NCI-H748 treated with DMSO at 0.1 percent for 48 hours (cell line): ENCODE data around the gene KCNH1.

ENCODE experiments used
- DNase-seq: peaks from one replicate; lab custom pipeline; 2025; lab: John Stamatoyannopoulos, UW

Gene KCNH1

DNA sequence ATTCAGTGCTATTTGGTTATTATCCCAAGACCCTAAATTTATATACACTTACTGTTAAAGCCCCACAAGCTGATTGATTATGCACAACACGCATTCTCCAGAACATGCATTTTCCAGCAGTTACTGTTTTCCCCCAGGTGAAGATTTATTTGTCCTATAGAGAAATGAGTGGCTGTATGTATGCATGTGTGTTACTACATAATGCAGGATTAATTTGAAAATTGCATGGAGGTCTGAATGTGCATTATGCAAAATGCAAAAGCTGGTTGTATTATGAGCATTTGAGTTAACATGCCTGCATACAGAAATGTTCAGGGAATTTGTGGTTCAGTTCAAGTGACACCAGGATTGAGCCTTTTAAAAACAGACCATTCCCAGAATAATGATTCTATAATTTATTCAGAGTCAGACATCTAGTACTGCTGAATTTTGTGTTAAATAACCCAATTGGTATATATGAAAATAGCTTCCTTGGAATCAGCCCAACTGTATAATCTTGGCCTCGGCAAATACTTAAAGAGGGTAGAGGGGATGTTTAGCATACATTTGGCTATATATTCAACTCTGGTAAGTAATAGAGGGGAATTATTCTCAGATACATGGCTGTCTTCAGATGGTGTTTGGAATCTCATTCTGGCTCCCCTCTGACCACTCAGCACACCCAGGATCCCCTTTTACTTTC is 485.2 kb downstream of the KCNH1 start:
- DNase-seq = no peak

GRCh38 chr1:210647406-210648333 is 486.3 kb downstream of the KCNH1 start:
- no peak for DNase-seq

DNA sequence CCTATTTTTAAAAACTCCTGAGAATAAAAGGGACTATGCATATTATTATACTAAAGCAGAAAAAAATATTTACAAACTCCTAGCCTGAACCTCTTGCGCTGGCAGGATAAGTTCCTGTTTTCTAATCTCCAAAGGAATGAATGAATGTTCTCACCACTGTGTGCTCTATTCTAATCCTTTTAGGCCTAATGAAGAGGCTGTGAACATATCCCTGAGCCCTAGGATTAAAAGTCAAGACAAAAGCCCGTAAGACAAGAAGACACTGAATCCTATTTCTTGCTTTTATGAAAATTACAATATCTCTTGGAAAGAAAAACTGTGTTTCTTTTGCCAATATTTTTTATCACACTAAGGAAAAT is 487.7 kb downstream of the KCNH1 start:
- no peak for DNase-seq

GRCh38 chr1:210645582-210646257 is 488.2 kb downstream of the KCNH1 start:
- DNase-seq = no peak

DNA sequence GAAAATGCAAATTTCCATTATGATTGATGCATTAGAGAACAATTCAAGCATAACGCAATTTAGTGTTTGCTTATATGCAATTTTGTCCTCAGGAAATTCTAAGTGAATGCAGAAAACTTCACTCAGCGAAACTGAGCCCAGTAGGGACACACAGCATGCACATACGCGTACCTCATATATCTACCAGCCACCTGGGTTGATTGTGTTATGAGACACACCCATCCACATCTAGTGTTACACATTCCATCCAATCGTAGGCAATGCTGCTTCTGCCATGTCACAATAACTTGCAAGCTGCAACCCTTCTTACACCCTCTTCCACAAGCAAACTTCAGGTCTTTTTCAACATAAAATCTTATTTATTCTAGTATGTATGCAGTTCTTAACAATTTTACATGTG is 492.4 kb downstream of the KCNH1 start:
- no peak for DNase-seq

- DNase-seq = no peak
Observed at GRCh38 chr1:210635108-210635507, 498.8 kb downstream of the KCNH1 start.

GRCh38 chr1:210633636-210634035 is 500.3 kb downstream of the KCNH1 start:
- DNase-seq = no peak

- DNase-seq = no peak
Observed at GRCh38 chr1:210633140-210633539, 500.8 kb downstream of the KCNH1 start.

DNA sequence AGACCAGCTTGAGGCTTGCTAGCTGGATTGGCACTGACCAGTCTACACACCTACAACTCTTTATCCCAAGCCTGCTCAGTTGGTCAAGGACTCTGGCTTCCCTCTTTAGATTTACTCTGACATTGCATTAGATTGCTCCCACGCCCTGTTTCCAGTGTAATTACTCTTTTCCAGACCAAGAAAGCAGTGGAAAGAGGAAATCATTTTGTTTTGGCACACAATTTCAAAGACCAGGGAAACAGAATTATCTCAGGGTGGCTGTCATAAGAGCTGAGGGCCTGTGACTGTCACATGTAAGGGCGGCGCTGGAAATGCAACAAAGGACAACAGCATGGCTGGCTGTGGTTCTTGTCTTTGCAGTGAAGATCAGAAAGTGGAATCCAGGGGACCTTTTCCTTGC is 502.5 kb downstream of the KCNH1 start:
- no peak for DNase-seq

DNA sequence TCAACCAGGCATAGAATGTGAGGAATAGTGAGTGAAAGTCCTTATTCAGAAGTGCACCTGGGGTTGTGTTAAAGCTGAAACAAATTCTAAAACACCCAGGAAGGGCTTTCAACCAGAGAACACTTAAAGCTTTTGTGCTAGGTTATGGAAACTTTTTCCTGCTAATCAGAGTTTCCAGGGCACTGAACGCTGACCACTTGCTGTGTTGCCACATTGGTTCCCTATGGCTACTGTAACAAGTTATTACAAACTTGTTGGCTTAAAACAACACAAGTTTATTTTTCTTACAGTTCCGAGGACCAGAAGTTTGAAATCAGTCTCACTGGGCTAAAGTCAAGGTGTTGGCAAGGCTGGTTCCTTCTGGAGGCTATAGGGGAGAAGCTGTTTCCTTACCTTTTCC is 504.7 kb downstream of the KCNH1 start:
- DNase-seq = no peak

DNA sequence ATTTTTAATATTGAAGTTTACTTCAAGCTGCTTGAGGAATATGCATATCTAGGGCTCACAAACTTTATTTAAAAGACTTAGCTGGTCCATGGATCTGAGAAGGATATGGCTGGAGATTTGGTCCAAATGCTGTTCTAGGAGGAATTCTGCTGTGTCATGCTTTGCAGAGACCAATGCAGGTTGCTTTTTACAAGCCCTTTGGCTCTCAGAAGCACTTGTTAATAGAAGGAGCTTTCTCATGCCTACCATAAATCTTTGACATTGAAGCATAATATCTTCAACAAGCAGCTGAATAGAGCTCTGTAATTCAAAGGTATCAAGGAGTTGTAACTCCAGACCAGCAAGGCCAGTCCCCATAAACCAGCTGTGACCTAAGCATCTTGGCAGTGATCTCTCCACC is 506.2 kb downstream of the KCNH1 start:
- DNase-seq = no peak
